GM19023 (cell line): ENCODE data around the gene WWOX.
A peak's percentile ranks its signal among the peaks of the same experiment; 100 is the strongest.

Experiments
- ATAC-seq: cut with Tn5 transposase; IDR thresholded peaks from one replicate; pipeline ENCODE4 v1.9.1; 2021; ENCODE audit warnings: mild to moderate bottlenecking, moderate library complexity; ENCODE audit not compliant: unreplicated experiment

WWOX gene

GRCh38 chr16:78746718-78747117 is 647.3 kb downstream of the WWOX start:
- no peak for ATAC-seq

GRCh38 chr16:78748220-78748929 is 648.9 kb downstream of the WWOX start:
- ATAC-seq = no peak

GRCh38 chr16:78749745-78750268 is 650.4 kb downstream of the WWOX start:
- no peak for ATAC-seq

DNA sequence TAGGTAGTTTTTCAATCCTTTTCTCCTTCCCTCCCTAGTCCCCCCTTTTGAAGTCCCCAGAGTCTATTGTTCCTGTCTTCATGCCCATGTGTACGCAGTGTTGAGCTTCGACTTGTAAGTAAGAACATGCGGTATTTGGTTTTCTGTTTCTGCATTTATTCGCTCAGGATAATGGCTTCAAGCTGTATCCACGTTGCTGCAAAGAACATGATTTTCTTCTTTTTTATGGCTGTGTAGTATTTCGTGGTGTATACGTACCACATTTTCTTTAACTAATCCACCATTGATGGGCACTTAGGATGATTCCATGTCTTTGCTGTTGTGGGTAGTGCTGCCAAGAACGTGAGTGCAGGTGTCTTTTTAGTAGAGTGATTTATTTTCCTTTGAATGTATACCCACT is 651.2 kb downstream of the WWOX start:
- ATAC-seq = no peak

GRCh38 chr16:78751601-78752000 is 652.1 kb downstream of the WWOX start:
- ATAC-seq = no peak

- no peak for ATAC-seq
Observed at GRCh38 chr16:78754713-78755112, 655.3 kb downstream of the WWOX start.

DNA sequence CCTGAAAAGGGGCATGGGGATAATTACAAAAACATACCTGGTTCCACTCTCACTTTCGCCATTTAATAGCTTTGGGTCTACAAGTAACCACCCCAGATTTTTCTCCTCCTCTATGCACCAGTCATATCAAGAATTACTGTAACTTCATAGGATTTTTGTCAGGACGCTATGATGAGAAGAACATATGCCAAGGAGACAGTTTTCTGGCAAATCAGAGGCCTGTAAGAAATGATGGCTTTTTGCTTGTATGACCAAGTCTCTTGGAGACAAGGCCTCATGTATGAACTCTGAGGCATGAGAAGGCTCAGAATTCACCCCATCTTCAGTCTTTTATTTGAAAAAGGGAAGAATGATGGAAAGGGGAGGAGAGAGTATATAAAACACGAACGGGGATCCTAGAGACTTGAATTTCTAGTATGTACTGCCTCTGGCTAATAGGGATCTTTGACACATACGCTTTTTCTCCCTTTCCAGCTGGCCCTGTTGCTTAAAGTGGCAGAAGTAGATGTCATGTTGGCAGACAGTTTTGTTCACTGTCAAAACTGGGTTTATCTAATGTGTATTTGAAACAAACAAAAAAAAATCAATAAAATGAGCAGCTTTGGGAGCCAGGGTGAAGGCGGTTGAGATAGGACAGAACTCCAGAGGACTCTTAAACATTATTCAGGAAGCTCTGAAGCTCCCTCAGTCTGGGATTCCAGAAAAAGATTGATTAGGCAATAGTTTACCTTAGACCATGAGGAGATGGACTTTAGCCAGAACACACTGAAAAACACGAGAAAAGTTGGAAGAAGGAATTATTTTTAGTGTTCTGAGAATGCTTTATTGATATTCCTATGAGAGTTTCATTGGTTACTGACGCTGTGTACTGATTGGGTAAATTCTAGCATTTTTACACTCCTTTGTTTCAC is 656.6 kb downstream of the WWOX start:
- ATAC-seq = no peak

GRCh38 chr16:78759596-78759995 is 660.1 kb downstream of the WWOX start:
- ATAC-seq = no peak

DNA sequence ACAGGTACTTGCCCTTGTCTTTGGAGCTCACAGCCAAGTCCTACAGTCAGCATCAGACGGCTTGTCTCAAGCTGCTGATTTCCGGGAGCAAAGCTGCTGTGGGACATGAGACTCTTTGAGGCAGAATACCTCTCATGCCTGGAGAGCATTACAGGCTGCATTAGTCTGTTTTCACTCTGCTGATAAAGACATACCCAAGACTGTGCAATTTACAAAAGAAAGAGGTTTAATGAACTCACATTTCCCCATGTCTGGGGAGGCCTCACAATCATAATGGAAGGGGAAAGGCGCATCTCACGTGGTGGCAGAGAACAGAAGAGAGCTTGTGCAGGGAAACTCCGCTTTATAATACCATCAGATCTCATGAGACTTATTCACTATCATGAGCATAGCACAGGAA is 661.2 kb downstream of the WWOX start:
- no peak for ATAC-seq

DNA sequence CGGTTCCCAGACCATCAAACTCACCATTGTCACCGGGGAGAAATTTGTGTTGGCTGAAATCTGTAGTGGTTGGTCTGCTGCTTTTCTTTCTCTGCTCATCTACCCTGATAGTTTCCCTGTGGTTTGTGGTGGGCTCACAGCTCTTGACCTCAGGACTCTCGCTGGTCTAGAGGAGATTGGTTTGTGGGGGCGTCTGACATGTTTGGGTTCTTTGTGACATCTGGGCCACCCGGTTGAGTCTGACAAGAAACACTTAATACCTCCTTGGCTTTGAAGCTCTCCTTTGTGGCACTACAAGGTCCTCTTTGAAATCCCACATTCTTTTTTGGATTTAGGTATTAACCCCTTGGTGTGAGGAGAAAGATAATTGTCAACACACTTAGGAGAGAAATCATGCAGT is 662.0 kb downstream of the WWOX start:
- peak; percentile 73 for ATAC-seq

DNA sequence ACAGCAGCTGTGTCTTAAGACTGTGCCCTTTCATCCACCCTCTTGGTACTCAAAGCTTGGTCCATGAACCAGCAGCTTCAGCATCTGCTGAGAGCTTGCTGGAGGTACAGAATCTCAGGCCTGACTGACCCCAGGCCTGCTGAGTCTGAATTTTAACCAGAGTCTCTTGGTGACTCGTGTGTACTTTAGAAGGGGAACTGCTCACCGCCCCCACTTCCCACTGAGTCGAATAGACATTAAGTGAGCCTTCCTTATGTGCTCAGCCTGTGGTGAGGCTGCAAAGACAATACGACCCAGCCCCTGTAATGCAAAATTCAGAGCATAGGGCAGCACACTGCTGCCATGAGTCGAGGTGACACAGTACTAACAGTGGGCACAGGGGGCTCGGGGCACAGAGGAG is 662.8 kb downstream of the WWOX start:
- no peak for ATAC-seq

DNA sequence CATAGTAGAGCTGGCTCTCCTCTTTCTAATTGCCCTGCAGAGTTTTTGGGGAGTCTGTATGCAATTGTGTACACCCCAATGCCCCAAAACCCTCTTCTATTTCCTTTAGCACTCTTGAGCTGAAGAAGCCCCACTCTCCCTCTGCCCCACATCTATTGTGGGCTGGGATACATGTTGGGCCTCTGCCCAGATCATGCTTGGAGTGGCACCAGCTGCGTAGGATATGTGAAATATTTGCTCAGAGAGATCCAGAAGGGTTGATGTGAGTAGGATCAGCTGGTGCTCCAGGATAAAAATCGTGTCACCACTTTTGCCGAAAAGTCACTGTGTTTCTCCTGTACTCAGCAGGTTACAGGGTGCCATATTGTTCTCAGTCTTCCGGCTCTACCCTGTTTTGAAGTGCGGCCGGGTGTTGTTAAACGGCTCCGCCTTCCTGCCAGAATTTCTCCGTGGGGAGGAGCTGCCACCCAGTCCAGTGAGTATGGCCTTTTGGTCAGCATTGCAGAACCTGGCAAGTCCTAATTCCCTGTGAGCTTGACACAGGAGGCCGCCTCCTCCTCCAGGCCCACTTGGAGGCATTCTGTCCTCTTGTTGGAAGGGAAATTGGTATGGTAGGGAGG is 664.5 kb downstream of the WWOX start:
- ATAC-seq = no peak

DNA sequence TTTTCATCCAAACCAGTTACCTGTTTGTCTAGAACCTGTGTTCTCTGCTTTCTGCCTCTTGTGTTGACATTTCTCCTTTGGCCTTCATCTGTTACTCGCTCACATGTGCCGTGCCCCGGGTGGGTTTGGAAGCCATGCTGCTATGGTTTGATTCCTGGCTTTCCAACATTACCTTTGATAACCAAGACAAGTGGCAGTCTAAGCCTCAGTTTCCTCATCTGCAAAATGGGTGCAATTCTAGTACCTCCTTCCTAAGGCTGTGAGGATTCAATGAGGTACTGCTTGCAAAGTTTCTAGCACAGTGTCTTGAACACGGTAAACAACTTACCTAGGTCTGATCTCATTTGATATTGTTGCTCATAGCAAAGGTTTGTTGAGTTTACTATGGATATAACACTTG is 665.0 kb downstream of the WWOX start:
- ATAC-seq = no peak

GRCh38 chr16:78768226-78768625 is 668.8 kb downstream of the WWOX start:
- no peak for ATAC-seq

- ATAC-seq = no peak
Observed at GRCh38 chr16:78768718-78769117, 669.3 kb downstream of the WWOX start.

GRCh38 chr16:78770353-78771091 is 671.1 kb downstream of the WWOX start:
- peak; percentile 78 for ATAC-seq

GRCh38 chr16:78773291-78773702 is 673.8 kb downstream of the WWOX start:
- no peak for ATAC-seq

DNA sequence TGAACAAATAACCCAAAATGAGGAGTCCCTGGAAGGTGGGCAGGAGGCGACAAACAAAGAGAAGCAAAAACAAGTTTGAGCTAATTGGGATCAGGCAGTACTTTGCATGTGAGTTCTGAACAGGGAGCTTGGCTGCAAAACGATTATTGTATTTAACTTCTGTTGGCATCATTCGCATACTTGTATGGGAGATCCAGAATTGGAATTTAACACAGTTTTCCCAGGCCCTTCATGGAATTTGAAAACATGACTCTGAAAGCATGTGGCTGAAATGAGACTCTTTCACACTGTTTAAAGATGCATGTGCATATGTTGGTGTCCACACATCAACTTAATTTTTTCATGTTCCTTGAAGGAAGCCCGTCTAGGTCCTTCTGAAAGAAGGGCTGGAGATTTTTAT is 674.3 kb downstream of the WWOX start:
- ATAC-seq = no peak

- no peak for ATAC-seq
Observed at GRCh38 chr16:78775161-78775561, 675.7 kb downstream of the WWOX start.

- ATAC-seq = no peak
Observed at GRCh38 chr16:78778101-78779004, 678.9 kb downstream of the WWOX start.
